GM08714 (cell line): ENCODE measurements around the gene PAPPA2.

ENCODE experiments used
- H3K4me3 ChIP-seq: fragments of 200-500 bp; sonication (Bioruptor generic); 2 replicates; pipeline ENCODE4 v1.5.1; 2014; ENCODE audit warnings: mild to moderate bottlenecking, low read length, inconsistent platforms
- ZNF274 ChIP-seq: IDR thresholded peaks from 2 replicates; pipeline ENCODE4 v1.6.1; 2012; ENCODE audit warnings: mild to moderate bottlenecking, low read depth, low read length

Gene PAPPA2

DNA sequence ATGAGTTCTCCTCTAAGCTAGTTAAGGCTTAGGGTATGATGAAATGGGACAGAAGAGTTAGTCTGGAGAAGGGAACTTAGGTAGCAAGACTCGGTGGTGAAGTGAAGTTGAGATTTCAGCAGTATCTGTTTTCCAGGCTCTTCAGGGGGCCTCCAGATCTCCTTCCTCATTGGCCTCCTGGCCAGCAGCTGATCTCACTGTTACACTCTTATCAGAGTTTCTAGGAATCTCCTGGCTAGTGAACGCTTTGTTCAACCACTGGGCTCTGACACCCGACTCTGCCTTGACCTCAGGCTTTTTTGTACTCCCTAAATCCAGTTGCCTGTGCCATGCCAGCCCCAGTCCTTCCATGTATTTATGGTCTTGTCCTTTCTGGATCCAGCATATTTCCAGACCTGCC is 390.5 kb downstream of the PAPPA2 start:
- no peak for TF ChIP-seq ZNF274
- no peak overlapping the region for H3K4me3 ChIP-seq

DNA sequence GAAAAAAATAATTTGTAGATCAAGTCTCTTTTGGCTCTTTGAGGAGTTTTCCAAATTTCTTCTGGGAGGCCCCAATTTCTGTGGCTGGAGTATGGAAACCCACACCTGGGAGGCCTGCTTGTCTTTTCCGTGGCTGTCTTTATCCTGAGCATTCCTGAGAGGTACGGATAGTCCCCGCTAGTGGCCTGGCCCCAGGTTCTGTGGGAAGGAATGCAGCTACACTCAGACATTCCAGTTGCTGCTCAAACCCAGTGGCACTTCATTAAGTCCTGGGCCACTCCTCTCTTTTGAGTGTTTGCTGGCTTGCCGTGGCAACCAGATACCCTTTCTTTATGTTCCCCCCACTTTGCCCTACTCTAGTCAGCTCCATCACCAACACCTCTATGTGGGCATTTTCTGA is 391.1 kb downstream of the PAPPA2 start:
- TF ChIP-seq ZNF274: no peak

DNA sequence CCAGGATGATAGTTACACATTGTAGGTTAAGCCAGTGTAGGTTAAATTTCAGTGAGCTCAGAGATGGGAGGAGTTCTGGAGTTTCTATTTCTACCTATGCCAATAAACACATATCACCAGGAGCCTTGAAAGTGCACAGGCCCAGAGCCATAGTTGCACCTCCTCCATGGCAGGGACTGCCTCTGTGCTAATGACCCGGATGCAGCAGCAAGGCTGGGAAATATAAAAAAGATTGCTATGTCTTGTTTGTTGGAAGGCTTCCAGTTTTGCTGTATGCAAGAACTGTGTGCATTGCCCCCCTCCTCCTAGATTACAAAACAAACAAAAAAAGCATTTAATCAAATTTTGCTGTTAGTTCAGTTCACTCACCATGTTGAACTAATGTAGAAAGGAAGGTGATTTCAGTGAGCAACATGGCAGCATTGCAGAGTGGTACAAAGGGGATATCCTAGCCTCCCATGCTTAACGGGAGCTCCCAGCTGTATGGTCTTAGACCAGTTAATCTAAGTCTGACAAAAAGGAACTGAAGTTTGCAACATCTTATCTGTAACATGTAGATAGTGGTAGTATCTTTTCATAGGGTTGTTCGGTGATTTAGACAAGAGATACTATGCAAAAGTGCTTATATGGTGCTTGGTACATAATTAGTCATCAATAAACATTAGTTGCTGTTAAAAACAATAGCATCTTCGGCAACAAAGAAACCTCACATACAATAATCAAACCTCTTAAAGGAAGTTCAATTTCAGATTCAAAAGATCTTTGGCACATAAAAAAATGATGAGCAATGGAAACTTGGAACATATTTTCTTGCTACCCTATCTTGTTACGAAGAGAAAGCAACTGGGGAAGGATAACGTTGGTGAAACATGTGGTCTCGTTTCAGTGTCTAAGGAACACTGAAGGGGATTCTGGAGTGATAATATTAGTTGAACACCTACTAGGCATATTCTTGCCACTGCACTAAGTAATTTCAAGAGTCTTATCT is 392.1 kb downstream of the PAPPA2 start:
- TF ChIP-seq ZNF274: no peak
- no peak overlapping the region for H3K4me3 ChIP-seq

More for the DNA sequence above, 391.1 kb downstream of the PAPPA2 start:
- no peak overlapping the region for H3K4me3 ChIP-seq

DNA sequence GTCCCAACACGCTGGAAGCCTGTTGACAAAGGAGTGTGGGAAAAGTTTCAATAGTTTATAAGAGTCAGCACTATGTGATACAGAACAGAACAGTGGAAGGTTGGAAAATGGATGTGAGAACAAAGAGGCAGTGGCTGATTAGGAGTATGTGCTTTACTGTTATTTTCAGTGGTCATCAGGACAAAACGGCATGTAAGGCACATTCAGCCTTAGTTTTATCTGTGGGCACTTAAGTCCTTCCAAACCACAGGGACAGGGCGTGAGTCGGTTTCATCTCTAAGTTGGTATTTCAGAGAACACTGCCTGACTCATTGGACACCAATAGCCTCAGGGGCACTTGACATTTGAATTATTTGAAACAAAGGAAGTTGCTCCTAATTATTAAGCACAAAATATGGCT is 394.7 kb downstream of the PAPPA2 start:
- no peak for TF ChIP-seq ZNF274
- H3K4me3 ChIP-seq: no peak overlapping the region

DNA sequence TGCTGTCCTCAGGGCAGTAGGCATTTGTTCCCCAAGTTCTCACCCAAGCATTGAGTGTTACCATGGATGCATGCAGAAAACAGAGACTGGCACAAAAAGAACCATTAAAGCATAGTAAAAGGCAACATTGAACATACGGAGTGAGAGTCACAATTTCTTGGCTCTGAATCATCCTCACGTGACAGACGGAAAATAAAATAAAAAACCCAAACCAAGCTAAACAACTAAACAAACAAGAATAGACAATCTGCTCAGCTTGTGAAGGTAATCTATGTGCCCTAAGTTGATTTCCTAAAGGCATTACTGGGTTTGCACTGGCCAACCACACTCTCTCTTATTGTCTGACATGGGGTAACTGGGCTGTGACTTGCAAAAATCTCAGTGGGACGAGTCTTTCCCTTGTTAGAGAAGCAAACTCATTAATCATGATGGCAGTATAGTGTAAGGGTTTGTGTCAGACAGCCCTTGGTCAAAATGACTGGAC is 395.5 kb downstream of the PAPPA2 start:
- H3K4me3 ChIP-seq: no peak overlapping the region
- TF ChIP-seq ZNF274: no peak

DNA sequence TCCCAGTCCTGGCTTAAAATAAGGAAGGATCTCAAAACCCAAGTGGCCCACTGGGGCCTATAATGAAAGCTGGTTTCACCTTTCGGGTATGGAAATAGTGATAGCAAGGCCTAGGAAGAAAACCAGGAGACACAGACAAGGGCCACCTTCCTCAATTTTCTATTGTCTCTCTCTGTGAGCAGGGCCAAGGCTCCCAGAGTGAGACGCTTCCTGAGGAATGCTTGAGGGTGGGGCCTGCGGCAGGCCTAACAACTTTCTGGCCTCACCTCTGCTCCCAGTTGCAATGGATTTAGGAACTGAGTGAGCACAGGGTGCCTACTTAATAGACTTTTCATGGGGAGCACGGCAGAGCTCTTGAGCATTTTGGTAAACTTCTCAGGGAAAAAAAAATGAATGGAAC is 400.6 kb downstream of the PAPPA2 start:
- H3K4me3 ChIP-seq: no peak overlapping the region

DNA sequence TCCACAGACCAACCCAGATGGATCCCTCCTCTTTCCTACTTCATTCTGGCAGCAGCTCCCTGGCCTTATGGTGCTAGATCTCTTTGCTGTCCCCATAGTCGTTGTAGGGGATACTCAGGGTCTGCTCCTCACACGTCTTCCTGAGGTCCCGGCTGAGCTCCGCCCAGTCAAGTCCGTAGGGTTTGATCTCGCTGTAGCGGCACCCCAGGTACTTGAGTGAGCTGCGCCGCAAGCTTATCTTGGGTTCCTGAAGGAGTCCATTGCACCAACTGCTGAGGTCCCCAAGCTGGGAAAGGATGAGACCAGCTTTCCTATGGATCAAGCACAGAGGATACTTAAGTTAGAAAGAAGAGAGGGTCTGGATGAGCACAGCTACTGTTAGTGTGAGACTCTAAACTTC is 401.2 kb downstream of the PAPPA2 start:
- TF ChIP-seq ZNF274: no peak

More for the DNA sequence above, 400.6 kb downstream of the PAPPA2 start:
- TF ChIP-seq ZNF274: no peak

DNA sequence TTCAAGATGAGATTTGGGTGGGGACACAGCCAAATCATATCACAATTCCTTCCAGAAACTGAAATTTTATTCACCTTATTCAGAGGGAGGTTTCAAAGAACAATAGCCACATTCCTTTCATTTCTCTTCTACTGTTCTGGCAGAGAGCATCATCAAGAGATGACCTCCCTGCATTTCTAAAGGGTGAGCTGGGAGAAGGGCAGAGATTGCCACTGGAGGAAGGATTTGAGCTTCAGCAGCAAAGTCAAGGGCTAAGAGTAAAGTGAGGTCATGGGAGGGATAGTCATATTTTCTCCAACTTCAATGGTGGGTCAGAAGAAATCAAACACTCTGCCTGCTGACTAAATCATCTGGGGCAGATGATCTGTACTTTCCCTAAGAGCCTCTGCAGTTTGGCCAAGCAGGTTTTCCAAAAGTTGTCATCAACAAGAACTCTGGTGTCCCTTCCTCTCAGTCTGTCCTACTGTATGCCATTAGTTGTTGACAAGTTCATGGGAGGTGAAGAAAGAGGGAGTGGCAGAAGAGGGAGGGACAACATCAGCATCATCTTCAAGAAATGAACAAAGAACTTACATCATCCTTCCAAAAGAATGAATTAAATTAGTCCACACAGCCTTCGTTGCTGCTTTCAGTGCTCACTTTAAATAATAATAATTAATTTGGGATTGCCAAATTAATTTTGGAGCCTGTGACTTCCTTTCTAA is 403.2 kb downstream of the PAPPA2 start:
- TF ChIP-seq ZNF274: no peak
- no peak overlapping the region for H3K4me3 ChIP-seq

More for the DNA sequence above, 401.2 kb downstream of the PAPPA2 start:
- H3K4me3 ChIP-seq: no peak overlapping the region

DNA sequence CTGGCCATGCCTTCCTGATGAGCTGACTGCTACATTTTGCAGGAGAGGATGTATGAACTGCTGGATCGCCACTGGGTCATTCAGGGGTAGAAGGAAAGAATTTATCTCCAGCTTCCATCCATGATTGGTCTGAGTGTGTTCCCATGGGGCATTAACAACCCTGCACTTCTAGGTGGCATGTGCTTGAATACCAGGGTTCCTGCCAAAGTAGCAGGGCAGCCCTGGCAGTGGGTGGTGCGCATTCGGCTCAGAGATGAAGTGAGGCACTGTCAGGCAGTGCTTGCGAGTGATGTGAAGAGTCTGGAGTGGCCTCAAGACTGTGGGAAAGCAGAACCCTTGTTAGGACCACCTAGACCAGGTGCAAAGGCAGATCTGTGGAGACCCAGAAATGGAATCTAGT is 406.6 kb downstream of the PAPPA2 start:
- H3K4me3 ChIP-seq: no peak overlapping the region
- TF ChIP-seq ZNF274: no peak

DNA sequence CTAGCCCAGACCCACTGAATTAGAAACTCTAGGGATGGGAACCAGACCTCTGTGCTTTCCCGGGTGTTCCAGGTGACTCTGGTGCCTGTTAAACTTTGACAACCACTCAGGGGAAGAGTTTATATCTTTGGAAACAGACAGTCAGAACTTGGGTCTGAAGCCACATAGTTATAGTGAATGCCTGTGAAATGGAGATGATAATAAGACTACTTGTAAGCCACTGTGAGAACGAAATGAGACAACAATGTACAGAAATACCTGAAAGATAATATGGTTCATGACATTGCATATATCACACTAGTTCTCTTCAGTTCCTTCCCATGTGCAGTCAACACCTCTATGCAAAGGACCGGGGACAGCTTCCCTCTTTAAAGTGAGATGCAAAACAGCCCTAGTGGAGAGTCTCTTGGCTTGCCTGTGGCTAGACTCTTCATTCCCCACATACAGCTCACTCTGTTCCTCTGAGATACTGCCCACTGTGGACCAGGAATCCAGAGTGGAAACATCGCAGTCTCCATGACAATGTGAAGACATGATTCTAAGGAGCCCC is 414.1 kb downstream of the PAPPA2 start:
- no peak for TF ChIP-seq ZNF274
- no peak overlapping the region for H3K4me3 ChIP-seq

DNA sequence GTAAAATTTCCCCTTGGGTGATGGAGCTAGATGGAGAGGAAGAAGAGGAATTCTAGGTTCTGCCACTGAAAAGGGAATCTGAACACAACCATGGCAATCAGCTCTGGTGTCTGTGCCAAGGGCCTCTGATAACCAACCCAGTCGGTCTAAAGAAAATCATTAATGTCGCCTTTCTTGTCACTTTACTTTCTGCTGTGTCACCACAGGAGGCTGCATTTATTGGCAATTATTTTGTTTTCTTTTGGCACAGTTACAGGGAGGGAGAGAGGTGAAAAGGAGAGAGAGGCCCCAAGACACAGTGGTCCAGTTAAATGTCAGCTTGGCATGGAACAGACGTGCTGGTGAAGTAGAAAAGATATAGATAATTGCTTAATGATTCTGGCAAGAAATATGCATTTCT is 414.6 kb downstream of the PAPPA2 start:
- no peak overlapping the region for H3K4me3 ChIP-seq
- no peak for TF ChIP-seq ZNF274

DNA sequence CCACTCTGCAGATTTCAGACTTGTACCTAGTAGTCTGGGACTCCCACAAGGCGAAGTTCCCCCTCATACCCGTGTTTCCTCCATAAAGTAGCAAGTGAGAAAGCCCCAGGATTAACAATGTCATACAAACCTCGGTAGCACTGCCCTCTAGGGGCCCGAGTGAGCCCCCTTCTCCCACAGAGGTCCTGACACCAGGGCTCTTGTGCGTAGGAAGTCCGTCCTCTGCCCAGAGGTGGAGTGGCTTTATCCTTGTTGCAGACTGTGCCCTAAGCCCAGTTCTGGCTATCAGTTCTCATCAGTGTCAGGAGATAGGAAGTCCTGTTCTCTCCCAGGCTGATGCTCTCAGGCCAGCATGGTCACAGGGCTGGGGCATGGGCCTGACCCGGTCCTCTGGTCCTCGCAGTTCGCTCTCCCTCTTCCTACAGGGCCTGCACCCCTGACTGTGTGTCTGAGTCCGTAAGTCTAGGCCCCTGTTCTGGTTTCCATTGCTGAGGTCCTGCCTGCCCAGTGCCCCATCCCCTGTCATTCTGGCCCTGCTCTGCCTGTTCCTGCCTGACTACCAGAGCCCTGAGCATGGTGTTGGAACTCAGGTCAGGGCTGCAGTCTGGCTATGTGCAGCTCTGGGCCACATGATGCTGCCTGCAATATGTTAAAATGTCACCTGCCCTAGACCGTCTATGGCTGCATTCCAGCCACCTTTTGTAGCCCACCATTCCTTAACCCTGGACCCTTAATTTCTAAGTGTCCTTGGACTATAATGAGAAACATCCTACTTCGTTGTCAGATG is 416.0 kb downstream of the PAPPA2 start:
- no peak overlapping the region for H3K4me3 ChIP-seq
- TF ChIP-seq ZNF274: no peak

DNA sequence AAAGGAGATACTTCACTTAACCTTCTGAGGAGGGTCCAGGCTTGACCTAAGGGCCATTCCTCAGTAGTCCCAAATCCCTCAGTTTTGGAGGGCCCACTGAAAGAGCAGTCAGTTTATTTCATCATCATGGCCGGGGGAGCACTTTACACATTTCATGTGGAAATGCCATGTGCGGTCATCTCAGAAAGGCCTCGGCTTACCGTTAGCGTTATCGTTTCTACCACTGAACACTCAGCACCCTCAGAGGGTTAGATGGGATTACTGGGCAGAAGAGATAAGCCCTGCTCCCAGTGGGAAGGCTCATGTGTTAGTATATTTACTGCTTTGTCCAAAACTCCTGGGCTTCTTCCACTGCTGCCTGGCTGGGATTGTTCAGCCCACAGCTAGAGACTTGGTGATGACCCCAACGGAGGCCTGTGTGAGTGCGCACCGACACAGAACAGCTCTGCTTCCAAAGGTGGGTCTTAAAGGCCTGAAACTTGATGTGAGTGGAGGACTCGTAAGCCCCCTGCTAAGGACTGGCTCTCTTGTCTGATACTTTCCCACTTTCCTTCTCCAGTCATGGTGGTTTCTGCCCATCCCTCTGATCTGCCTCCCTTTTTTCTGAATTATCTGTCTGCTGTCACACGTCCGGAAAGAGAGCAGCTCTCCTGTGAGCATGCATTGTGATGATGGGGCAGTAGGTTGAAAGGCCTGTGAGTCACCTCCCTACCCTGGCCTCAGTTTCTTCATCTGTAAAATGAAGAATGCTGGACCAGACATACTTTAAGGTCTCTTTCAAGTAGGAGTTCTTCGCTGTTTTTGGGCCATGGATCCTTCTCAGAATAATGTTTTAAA is 417.0 kb downstream of the PAPPA2 start:
- H3K4me3 ChIP-seq: no peak overlapping the region
- no peak for TF ChIP-seq ZNF274
